Stimulated activated CD4-positive, alpha-beta T cell treated with anti-CD3 and anti-CD28 coated beads, TNF-alpha, amount 100 ng/mL, for 24 hours (primary cell): ENCODE measurements around the gene AP3D1.
"Not testable (repeated sequence)": the region's sequence is repeated elsewhere in the genome, so short reads cannot be mapped to it uniquely, and the experiment has no call there.

ENCODE experiments used
- DNase-seq, 3 experiments: peaks; one replicate each; pipeline ENCODE4 v3.0.0-alpha.2; 2020; ENCODE audit warnings: low read depth in 3 of 3

AP3D1 gene

GRCh38 chr19:2150794-2151338, 500 bp downstream of the AP3D1 start:
- no peak for DNase-seq

- DNase-seq, result no peak
These were observed 1.2 kb downstream of the AP3D1 start for GRCh38 chr19:2149980-2150793.

- peak in 1 of 3 experiments; percentile 42 for DNase-seq
These were observed 2.8 kb downstream of the AP3D1 start for GRCh38 chr19:2148482-2149135.

GRCh38 chr19:2145831-2146241, 5.5 kb downstream of the AP3D1 start:
- no peak for DNase-seq

GRCh38 chr19:2144190-2144589, 7.2 kb downstream of the AP3D1 start:
- DNase-seq, result no peak

- DNase-seq, result no peak
These were observed 9.1 kb downstream of the AP3D1 start for GRCh38 chr19:2142173-2142829.

- DNase-seq, result no peak
These were observed 11.2 kb downstream of the AP3D1 start for GRCh38 chr19:2140138-2140569.

- DNase-seq, result no peak
These were observed 11.8 kb downstream of the AP3D1 start for GRCh38 chr19:2139385-2140137.

GRCh38 chr19:2138061-2138728, 13.2 kb downstream of the AP3D1 start:
- no peak for DNase-seq

- no peak for DNase-seq
These were observed 14.6 kb downstream of the AP3D1 start for GRCh38 chr19:2136796-2137195.

GRCh38 chr19:2135474-2136402, 15.6 kb downstream of the AP3D1 start:
- no peak for DNase-seq

GRCh38 chr19:2132731-2133490, 18.5 kb downstream of the AP3D1 start:
- DNase-seq, result no peak

GRCh38 chr19:2132191-2132590, 19.2 kb downstream of the AP3D1 start:
- no peak for DNase-seq

- DNase-seq, result not testable (repeated sequence)
These were observed 20.1 kb downstream of the AP3D1 start for GRCh38 chr19:2131012-2131975.

GRCh38 chr19:2129892-2130770, 21.2 kb downstream of the AP3D1 start:
- no peak for DNase-seq

- DNase-seq, result no peak
These were observed 21.9 kb downstream of the AP3D1 start for GRCh38 chr19:2129486-2129885.

GRCh38 chr19:2129022-2129421, 22.3 kb downstream of the AP3D1 start:
- no peak for DNase-seq
